Testis (tissue), 3 donors: ENCODE results near the gene DPP10. TPM values are rescaled to one million over a fixed set of nuclear protein-coding genes. Genes with fewer than 3 reads are reported as not detected.

ENCODE experiments used
- DNase-seq: peaks from one replicate; pipeline ENCODE4 v3.0.0-alpha.2; 2019
- H3K27ac ChIP-seq, 2 donors: fragments of 200-600 bp; sonication (generic); one replicate each; pipeline ENCODE4 v1.5.1; 2019
- H3K27me3 ChIP-seq: fragments of 200-600 bp; sonication (generic); one replicate; pipeline ENCODE4 v1.5.1; 2019
- H3K36me3 ChIP-seq: fragments of 200-600 bp; sonication (generic); one replicate; pipeline ENCODE4 v1.5.1; 2017; ENCODE audit warnings: low read depth; ENCODE audit errors: missing control alignments
- H3K4me1 ChIP-seq: fragments of 200-600 bp; sonication (generic); one replicate; pipeline ENCODE4 v1.5.1; 2019
- H3K4me3 ChIP-seq, 2 donors: fragments of 200-600 bp; sonication (generic); one replicate each; pipeline ENCODE4 v1.5.1; 2017 to 2019
- H3K9me3 ChIP-seq: fragments of 200-600 bp; sonication (generic); one replicate; pipeline ENCODE4 v1.5.1; 2017
- POLR2A ChIP-seq: fragments of 450-650 bp; IDR thresholded peaks from one replicate; pipeline ENCODE4 v1.6.1; 2017; ENCODE audit warnings: antibody characterized with exemption, mild to moderate bottlenecking, moderate library complexity
- WGBS, 2 donors: methylation state at CpG; one replicate each; pipeline ENCODE4 v1.1.5; 2018; 5-methylcytosine and 5-hydroxymethylcytosine counted together
- intact Hi-C: fragments of 100-400 bp; cut with DNase I; formaldehyde crosslinking; loops from one replicate; pipeline ENCODE4 v1.15.1; 2023; ENCODE audit warnings: low total_unique reads
- polyA plus RNA-seq: library from polyadenylated mRNA; stranded (reverse); fragments of 350-450 nt; fragmentation: Illumina TruSeq; extraction: RNeasy Lipid Tissue Mini Kit (QIAGEN cat#74804); gene quantifications from one replicate; pipeline ENCODE4 v1.2.3, GENCODE V29; 2014; ENCODE audit warnings: low read depth, low replicate concordance; ENCODE audit not compliant: insufficient read depth
- total RNA-seq, 2 donors: library from RNA; depleted of rRNA; stranded (reverse); fragments of >200 nt; gene quantifications; one replicate each; pipeline ENCODE4 v1.2.3, GENCODE V29; 2016
- TF ChIP-seq, protein P1 (sequence below), 3 experiments: fragments of 450-650 bp in 2 of 3; fragments of 200-600 bp in 1 of 3; sonication (generic) in 1 of 3; IDR thresholded peaks; one replicate each; pipeline ENCODE4 v1.5.1; 2016 to 2019; ENCODE audit warnings: antibody characterized with exemption in 3 of 3, mild to moderate bottlenecking in 2 of 3, moderate library complexity in 1 of 3

The DPP10 gene
- total and polyA plus RNA-seq, 3 donors from 2014 or later = 1.7 to 6.7 (median 6.7) TPM

DNA sequence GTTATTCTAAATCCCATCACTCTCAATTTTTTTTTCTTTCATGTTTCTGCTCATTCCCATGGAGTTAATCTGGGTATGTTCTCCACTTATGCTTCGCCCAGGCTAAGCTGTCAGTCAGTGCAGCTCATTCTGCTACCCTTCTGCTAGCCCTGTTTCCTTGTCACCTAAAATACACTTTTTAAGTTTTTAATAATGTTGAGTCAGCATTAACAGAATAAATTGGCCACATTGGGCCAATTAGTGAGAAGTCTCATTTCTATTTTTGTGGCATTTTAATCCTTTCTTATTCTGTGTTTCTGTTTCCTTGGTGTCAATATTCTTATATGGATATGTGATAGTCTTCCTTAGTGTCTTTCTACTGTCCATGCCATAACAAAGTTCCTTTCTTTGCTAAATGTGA lies 1126.2 kb downstream of the DPP10 start:
- TF ChIP-seq, protein P1, sequence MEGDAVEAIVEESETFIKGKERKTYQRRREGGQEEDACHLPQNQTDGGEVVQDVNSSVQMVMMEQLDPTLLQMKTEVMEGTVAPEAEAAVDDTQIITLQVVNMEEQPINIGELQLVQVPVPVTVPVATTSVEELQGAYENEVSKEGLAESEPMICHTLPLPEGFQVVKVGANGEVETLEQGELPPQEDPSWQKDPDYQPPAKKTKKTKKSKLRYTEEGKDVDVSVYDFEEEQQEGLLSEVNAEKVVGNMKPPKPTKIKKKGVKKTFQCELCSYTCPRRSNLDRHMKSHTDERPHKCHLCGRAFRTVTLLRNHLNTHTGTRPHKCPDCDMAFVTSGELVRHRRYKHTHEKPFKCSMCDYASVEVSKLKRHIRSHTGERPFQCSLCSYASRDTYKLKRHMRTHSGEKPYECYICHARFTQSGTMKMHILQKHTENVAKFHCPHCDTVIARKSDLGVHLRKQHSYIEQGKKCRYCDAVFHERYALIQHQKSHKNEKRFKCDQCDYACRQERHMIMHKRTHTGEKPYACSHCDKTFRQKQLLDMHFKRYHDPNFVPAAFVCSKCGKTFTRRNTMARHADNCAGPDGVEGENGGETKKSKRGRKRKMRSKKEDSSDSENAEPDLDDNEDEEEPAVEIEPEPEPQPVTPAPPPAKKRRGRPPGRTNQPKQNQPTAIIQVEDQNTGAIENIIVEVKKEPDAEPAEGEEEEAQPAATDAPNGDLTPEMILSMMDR (IDR thresholded peaks at IDR 0.05) = no peak
- TF ChIP-seq POLR2A = no peak
- DNase-seq = no peak
- intact Hi-C loops = no loop called here
- Histone ChIP-seq H3K27ac (no peak overlapping the region), H3K4me3 (no peak overlapping the region), H3K9me3 (no peaks in the 10 kb centered on the region), H3K4me1 (no peaks in the 10 kb centered on the region), H3K27me3 (no peaks in the 10 kb centered on the region), H3K36me3 (no peaks in the 10 kb centered on the region)
- WGBS, 2 donors = 71 to 87% methylated on average over 1 of the region's 1 CpG

DNA sequence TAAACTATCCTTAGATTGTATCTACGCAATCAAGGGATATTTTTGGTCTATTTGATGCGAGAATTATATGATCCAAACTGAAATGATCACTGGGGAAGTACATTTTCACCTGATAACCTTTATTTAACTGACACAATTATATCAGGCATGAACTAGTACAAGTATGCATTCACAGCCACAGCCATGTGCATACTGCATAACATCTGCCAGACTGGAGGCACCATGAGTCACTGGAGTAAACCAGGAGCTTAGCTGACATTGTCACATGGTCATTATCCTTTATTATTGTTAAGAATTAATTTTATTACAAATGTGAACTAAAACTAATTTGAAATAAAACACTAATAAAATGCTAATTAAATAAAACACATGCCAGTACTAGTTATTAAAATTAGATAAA lies 1127.1 kb downstream of the DPP10 start:
- H3K4me1 ChIP-seq = no peaks in the 10 kb centered on the region
- TF ChIP-seq POLR2A = no peak
- TF ChIP-seq, protein P1 (IDR thresholded peaks at IDR 0.05) = no peak
- DNase-seq = no peak
- no peak overlapping the region for H3K27ac ChIP-seq
- intact Hi-C loops = no loop called here
- whole genome bisulfite sequencing, 2 donors = 90 to 92% methylated on average over 2 of the region's 2 CpGs
- no peaks in the 10 kb centered on the region for H3K27me3 ChIP-seq
- no peaks in the 10 kb centered on the region for H3K9me3 ChIP-seq
- H3K36me3 ChIP-seq = no peaks in the 10 kb centered on the region
- H3K4me3 ChIP-seq = no peak overlapping the region

DNA sequence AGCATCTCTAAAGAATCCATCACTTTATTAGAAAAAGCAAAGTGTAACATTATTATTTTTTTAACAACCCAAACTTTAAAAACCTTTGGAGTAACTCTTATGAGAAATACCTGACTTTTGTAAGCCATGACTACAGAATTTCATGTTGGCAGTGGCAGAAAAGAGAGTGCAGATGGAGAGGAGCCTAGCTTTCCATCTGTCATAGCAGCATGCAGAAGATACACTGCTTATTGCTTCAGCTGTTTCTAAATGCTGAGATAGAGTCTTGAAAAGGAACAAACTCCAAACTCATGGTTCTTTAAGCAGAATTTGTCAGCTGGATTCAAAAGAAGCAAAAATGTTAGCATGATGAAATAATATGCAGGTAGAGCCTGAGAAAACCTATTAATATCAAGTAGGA lies 1130.3 kb downstream of the DPP10 start:
- no peaks in the 10 kb centered on the region for H3K9me3 ChIP-seq
- H3K4me3 ChIP-seq = no peak overlapping the region
- intact Hi-C loops = no loop called here
- no peaks in the 10 kb centered on the region for H3K27me3 ChIP-seq
- no peak for DNase-seq
- no peaks in the 10 kb centered on the region for H3K4me1 ChIP-seq
- no peak overlapping the region for H3K27ac ChIP-seq
- H3K36me3 ChIP-seq = no peaks in the 10 kb centered on the region
- TF ChIP-seq, protein P1 (IDR thresholded peaks at IDR 0.05) = no peak
- no peak for TF ChIP-seq POLR2A

DNA sequence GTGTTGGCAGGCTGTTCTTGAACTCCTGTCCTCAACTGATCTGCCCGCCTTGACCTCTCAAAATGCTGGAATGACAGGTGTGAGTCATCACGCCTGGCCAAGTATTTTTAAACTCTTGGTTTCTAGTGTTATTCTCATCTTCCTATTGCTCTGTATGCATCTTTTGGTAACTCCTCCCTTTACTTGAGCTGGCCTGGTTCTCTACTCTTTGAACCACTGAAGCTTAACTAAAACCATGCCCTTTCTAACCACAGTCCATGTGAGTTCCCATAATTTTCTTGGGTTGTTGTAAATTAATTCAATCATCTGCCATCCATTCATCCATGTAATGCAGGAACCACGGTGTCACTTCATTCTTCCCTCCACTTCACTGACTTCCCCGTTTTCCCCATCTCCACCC lies 1131.3 kb downstream of the DPP10 start:
- 90 to 94% methylated on average over 4 of the region's 4 CpGs for WGBS, 2 donors
- Histone ChIP-seq H3K4me1 (no peaks in the 10 kb centered on the region), H3K27me3 (no peaks in the 10 kb centered on the region), H3K9me3 (no peaks in the 10 kb centered on the region), H3K4me3 (no peak overlapping the region), H3K36me3 (no peaks in the 10 kb centered on the region), H3K27ac (no peak overlapping the region)
- TF ChIP-seq POLR2A = no peak
- TF ChIP-seq, protein P1 (IDR thresholded peaks at IDR 0.05) = no peak
- no peak for DNase-seq
- intact Hi-C loops = no loop called here

DNA sequence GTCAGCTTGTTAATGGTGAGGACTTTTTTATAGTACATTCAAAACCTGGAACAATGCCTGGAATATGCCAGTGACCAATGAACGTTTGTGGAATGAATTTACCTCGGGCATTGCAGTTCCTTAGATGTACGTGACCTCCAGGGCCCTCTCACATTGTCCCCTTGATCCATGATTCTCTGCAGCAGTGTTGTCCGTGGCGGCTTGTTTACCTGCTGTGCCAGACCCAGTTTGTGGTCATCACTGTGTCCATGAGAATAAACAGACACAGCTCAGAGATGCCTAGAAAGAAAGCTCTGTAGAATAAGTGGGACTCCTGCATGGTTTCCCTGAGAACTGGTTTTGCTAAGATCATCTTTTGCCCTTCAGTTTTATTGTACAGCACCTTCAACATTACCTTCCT lies 1132.2 kb downstream of the DPP10 start:
- Histone ChIP-seq H3K27me3 (no peaks in the 10 kb centered on the region), H3K4me3 (no peak overlapping the region), H3K9me3 (no peaks in the 10 kb centered on the region), H3K36me3 (no peaks in the 10 kb centered on the region), H3K4me1 (no peaks in the 10 kb centered on the region), H3K27ac (no peak overlapping the region)
- TF ChIP-seq POLR2A = no peak
- TF ChIP-seq, protein P1 (IDR thresholded peaks at IDR 0.05) = no peak
- WGBS, 2 donors = 53 to 78% methylated on average over 5 of the region's 5 CpGs
- intact Hi-C loops = no loop called here
- no peak for DNase-seq
